Fibroblast of villous mesenchyme (primary cell): Measurements from ENCODE around the gene HOXD4. TPM values are rescaled to one million over a fixed set of nuclear protein-coding genes. Genes with fewer than 3 reads are reported as not detected.

ENCODE experiments used
- DNase-seq: peaks from one replicate; pipeline ENCODE4 v3.0.0-alpha.2; 2010; ENCODE audit warnings: low read depth
- H3K4me3 ChIP-seq: 2 replicates; pipeline ENCODE4 v1.5.1; 2011; ENCODE audit warnings: low read depth, mild to moderate bottlenecking, low read length
- total RNA-seq: library from RNA; depleted of rRNA; stranded (reverse); fragments of >200 nt; gene quantifications from 2 replicates; pipeline ENCODE4 v1.2.3, GENCODE V29; 2012
- TF ChIP-seq, protein P1 (sequence below): IDR thresholded peaks from 2 replicates; pipeline ENCODE4 v1.5.1; 2012; ENCODE audit warnings: low read depth, mild to moderate bottlenecking, low read length; ENCODE audit not compliant: insufficient read depth

Gene HOXD4
- total RNA-seq, 1 donor = 7.8 TPM

DNA sequence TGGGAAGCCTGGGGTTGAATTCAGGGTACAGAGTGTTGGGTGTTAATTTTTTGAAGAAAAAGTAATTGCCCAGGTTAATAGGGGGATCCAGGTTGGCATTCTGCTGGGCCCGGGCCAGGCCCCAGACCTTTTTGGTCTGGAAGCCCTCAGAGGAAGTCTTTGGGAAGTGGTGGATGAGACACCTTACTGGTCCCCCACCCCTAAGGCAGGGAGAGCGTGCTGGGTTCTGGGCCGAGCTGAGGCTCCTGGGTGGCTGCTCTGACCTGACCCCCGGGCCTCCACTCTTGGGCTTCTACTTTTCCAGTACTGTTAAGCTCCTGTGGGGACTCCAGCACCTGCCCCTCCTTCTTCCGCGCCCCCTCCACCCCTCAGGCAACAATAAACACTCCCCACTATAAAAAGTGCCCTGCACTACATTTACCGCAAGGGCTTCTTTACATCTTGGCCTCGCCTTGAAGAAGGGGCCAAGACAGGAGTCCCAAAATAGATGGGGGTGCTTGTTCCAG lies 5.0 kb downstream of the HOXD4 start:
- no peak overlapping the region for H3K4me3 ChIP-seq

DNA sequence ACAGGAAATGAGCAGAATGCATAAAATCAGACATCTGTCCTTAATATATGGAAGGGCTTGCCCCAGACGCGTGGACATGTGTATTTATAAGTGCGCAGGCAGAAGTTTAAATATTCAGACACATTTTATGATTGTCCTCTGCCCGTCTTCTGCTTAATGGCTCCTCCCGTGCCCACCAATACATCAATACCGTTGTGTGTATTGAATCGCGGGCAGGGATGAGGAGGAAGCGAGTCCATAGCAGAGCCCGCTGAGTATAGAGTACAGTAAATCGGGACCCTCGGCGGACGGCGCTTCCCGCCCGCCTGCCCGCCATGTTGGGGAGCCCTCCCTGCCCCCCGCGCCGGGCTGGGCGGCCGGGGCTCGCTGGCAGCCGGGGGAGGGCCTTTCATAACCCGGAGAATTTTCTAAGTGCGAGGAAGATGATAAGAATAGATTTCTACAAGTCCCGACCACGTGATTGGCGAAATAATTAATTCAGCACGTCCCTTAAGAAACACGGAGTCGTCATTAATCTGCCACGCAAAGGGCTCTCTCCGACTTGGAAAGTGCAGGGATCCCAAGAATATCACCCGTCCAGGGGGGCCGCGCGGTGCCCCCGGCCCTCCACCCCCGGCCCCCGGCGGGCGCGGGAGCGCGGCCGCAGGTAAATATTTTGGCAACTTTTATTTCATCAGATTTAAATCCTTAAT lies 5.6 kb downstream of the HOXD4 start, which contains the start of gene HOXD3:
Gene HOXD3, plus strand, starts transcription at position 501 of the 692 bp plus-strand sequence. CDS start 11,808 bp downstream, outside the sequence.
- H3K4me3 ChIP-seq = no peak within 1 kb of the TSS
- TF ChIP-seq, protein P1, sequence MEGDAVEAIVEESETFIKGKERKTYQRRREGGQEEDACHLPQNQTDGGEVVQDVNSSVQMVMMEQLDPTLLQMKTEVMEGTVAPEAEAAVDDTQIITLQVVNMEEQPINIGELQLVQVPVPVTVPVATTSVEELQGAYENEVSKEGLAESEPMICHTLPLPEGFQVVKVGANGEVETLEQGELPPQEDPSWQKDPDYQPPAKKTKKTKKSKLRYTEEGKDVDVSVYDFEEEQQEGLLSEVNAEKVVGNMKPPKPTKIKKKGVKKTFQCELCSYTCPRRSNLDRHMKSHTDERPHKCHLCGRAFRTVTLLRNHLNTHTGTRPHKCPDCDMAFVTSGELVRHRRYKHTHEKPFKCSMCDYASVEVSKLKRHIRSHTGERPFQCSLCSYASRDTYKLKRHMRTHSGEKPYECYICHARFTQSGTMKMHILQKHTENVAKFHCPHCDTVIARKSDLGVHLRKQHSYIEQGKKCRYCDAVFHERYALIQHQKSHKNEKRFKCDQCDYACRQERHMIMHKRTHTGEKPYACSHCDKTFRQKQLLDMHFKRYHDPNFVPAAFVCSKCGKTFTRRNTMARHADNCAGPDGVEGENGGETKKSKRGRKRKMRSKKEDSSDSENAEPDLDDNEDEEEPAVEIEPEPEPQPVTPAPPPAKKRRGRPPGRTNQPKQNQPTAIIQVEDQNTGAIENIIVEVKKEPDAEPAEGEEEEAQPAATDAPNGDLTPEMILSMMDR = no peak
- DNase-seq = no peak

More for the DNA sequence above, 5.0 kb downstream of the HOXD4 start:
- TF ChIP-seq, protein P1 = no peak
- DNase-seq = no peak

DNA sequence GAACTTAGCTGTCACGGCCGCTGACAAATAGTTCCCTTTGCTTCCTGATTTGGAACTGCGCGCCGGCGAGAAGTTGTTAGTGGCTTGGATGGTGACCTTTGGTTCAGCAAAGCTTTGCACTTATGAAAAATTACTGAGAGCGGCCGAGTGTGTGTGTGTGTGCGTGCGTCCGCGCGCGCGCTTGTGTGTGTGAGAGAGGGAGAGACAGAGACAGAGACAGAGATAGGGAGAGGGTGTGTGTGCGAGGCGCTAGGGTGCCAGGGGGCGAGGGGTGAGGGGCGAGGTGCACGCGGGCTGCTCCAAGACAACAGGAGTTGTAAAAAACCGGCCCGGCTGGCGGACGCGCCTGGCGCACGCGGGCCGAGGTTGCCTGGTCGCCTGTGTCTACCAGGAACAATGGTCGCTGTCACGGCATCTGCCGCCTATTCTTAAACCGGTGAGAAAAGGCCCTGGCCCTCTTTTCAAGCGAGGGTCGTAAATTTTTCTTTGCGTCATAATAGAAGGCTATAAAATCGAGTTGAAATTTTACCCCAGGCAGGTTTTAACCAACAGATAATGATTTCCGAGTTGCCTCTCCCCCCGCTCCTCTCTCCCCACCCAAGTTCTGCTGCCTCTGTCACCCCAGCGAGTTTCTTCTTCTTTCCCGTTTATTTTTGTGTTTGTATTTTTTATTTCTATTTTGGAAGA lies 6.3 kb downstream of the HOXD4 start:
- TF ChIP-seq, protein P1 = no peak
- no peak overlapping the region for H3K4me3 ChIP-seq
- no peak for DNase-seq

DNA sequence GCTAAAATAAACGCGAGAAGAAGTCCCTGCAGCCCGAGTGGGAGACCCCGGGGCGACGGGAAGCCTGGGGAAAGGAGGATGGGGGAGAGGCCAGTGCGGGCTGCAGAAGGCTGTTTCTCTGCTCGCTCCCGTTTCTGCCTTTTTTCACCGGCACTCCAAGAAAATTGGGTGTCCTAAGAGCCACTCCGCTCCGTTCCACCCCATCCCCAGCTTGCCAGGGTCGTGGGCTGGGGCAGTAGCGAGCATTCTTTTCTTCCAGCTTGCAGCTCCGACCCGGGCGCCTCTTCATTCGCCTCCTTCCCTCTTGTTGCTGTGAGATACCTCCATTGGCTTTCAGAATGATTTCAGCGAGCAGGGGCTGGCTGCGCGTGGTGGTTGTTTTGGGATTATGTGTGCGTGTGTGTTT lies 6.8 kb downstream of the HOXD4 start:
- no peak overlapping the region for H3K4me3 ChIP-seq
- no peak for DNase-seq
- TF ChIP-seq, protein P1 = no peak

DNA sequence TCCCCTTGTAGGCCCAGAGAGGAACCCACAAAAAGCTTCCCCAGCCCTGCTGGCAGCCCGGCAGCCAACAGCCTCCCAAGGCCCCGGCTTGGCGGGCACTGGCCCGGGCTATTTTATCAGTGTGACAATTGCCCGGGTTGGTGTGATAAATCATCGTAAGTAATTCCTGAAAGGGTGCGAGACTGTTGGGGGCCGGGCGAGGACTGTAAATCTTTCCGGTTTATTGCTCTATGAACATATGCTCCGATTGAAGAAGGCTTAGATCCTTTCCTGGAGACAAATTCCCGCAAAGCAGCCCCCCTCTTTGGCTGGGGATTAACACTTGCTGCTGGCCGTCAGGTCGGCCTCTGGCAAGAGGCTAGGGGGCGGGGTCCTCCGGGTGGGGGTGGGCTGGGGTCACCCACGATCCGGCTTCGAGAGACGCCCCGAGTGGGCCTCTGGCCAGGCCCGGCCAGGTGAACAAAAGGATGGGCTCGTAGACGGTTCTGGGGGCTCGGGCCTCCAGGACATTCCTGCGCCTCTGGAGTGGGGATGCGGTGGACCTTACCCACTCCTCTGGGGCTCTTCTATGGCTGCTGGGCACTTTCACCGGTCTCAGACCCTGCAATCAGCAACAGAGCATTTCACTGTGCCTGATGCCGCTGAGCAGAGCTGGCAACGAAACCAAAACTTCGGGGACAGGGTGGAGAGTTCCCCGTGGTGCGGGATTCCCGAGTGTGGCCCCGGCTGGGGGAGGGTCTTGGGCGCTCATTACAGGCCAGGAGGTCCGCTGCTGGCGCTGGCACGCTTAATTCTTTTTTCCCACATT lies 7.7 kb downstream of the HOXD4 start:
- no peak for DNase-seq
- H3K4me3 ChIP-seq = no peak overlapping the region
- TF ChIP-seq, protein P1 = no peak

DNA sequence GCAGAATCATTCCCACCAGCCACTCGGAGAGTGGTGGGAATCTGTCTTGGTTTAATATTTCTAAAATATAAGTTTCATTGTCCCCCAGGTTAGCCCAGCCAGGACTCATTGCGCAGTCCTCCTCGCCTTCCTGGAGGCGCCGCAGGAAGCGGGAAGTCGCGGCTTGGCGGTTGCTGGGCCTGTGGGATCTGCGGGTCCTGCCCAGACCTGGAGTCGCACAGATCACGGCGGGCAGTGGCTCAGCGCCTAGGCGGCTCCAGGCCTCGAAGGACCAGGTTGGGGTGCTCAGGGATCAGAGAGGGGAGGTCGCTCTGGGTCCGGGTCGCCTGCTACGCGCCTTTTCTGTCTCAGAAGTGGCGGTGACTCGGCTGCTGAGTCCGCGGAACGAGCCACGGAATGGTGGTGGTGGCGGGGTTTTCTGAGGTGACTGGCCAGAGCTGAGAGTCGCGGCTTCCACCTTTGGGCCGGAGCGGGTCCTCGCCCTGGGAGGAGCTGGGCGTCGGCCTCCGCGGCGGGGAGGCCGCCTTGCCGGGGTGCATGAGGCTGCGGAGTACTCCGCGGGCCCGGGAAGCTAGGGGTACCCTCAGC lies 8.4 kb downstream of the HOXD4 start:
- no peak for DNase-seq
- no peak overlapping the region for H3K4me3 ChIP-seq
- TF ChIP-seq, protein P1 = no peak
